ENCODE data around the gene TSPO.

The TSPO gene

DNA sequence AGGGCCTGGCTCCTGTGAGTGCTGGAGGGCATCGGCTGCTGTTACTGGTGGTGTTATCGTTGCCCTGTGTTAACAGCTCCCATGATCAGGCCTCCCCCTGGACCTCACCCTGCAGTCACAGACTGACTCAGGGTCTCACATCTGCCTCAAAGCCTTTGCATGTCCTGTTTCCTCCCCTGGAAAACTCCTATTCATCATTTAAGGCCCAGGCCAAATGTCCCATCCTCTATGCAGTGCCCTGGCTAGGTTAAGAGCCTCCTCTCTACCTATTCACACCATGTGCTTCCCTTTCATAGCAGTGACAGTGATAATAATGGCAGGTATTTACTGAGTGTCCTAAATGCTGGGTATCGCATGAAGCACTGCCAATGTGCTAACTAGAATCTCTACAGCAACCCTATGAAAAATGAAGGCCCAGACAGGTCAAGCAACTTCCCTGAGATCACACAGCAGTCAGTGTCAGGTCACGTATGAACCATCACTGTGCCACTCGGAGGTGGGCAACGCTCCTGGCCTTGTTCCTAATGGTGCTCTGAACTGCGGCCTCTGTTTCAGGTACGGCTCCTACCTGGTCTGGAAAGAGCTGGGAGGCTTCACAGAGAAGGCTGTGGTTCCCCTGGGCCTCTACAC is 9.3 kb downstream of the TSPO start:
- DNase-seq, result no peak

GRCh38 chr22:43162412-43163150 is 11.2 kb downstream of the TSPO start:
- DNase-seq, result no peak

DNA sequence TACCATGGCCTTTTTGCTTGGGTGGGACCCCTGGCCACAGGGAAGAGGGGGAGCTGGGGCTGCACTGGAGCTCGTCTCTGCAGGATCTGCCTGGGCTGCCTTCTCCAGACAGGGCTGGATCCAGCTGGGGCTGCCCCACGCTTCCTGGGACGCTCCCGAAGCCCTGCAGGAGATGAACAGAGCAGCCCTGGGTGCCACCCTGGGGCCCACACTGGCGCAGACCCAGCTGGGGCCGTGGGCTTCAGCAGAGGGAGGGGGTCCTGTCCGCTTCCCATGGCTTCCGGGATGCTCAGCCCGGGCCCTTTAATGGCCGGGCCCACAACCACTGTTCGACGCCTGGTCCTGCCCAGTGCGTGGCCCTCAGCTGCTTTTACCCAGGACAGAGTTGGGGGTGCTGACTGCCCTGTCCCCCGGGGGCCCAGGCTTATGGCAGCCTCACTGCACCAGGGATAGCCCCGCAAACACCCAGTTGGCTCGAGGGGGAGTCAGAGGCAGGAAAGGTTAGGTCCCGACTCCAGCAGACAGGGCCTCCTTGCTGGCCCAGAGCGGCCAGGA is 12.0 kb downstream of the TSPO start:
- DNase-seq, result no peak

GRCh38 chr22:43164636-43165035 is 13.3 kb downstream of the TSPO start:
- no peak for DNase-seq

GRCh38 chr22:43166132-43166930 is 15.0 kb downstream of the TSPO start:
- no peak for DNase-seq

DNA sequence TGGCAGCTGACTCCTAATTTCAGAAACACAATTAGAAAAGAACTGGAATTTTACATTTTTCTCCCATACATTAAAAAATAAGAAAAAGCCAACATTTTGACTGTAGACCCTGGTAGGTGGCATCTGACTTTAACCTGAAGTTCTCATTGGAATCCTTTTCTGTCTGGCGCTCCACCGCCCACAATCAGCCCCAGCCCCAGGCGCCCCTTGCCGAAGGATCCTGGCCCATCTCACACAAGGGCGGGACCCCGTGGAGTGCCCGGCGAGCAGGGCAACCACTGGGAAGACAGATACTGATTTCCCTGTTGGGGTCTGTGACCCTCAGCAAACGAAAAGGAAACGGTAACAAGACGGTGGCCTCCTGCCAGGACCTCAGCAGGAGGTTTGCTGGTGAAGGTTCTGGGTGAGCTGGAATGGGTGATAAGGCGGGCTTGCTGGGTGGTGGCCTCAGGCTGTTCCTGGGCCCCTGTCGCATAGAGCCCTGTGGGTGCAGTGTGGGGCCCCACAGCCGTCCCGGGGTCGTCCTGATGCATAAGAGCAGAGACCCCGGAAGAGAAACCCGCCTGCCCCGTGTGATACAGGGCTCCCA is 15.7 kb downstream of the TSPO start:
- peak; percentile 73 for DNase-seq

GRCh38 chr22:43168471-43169309 is 17.3 kb downstream of the TSPO start:
- no peak for DNase-seq

DNA sequence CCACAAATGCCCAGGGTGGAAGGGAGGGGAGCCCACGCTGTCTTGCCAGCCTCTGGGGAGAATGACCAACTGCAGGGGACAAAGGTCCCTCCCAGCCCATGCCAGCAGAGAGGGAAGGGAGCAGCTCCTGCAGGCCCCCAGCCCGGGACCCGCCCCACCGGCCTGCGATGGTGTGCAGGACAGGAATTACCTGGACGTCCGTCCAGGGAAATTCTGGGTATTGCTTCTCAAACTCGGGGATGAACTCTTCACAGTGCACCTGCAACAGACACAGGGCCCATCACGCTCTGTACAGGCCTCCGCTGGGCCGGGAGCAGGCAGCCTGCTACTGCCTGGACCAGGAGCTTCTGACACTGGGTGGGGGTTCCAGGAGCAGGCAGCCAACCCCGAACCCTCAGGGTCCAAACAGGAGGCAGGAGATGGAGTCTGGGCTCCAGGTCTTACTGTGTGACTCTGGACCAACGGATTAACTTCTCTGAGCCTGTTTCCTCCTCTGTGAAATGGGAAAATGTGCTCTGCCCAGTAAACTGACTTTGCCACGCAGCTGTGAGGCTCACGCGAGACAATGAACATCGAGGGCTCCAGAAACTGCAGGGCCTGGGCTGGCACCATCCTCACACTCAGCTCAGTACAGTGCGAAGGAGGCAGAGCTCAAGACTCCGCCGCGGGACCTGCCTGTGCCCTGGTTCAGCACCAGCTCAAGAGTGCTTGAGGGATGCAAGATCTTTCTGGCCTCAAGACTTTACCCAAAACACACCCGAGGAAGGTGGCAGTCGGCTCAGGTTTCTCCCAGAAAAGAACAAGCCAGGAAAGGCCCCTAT is 18.2 kb downstream of the TSPO start:
- no peak for DNase-seq

- no peak for DNase-seq
Observed at GRCh38 chr22:43170131-43170480, 18.7 kb downstream of the TSPO start.

DNA sequence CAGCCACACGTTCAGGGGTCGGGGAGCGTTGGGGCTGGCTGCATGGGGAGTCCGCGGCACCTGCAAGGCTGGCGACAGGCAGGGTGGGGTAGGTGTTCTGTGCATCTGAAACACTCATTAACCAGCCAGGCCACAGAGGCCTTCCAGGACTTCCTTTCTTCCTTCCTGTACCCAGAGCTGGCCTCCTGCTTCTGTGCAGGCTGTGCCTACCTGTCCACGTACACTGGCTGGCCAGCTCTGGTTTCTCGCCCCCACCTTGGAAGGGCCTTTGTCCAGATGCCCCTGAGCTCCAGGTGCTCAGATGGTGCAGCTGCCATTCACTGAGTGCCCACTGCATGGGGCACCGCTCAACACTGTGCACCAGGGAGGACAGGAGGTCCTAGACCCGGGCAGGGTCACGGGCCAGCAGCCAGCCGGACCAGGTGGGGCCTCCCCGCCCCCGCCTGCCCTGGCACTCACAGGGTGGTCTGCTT is 19.7 kb downstream of the TSPO start:
- no peak for DNase-seq

- no peak for DNase-seq
Observed at GRCh38 chr22:43171607-43172006, 20.2 kb downstream of the TSPO start.

DNA sequence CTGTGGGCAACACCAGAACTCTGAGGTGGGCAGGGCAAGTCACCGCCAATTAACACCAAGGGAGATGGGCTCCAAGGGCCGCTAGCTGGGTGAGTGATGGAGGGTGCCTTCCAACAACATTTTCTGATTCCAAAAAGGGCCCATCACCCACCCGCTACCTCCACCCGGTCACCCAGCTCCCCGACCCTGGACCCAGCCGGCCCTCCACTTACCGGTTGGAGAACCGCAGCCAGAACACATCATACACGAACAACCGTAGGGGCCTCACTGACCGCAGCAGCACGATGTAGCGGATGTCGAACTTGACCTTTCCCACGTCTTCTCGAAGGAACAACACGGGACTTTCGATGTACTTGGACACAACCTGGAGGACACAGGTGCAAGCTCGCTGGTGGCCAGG is 20.8 kb downstream of the TSPO start:
- no peak for DNase-seq

DNA sequence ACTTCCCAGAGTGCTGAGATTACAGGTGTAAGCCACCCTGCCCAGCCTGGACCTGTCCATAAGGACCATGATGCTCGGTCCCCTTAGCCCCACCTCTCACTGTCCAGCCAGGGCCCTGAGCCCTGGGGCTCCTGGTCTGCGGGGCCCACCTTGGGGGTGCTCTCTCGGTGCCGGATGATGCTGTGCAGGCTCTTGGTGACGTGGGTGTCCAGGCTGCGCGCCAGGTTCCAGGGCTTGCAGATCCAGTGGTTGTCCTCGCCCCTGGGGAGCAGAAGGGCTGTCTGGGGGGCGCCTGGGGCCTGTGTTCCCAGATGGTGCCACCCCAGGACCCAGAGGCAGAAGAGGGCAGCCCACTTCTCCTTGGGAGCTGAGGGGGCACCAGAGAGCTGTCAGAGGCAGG is 22.2 kb downstream of the TSPO start:
- no peak for DNase-seq

GRCh38 chr22:43173976-43174720 is 22.8 kb downstream of the TSPO start:
- DNase-seq, result no peak

DNA sequence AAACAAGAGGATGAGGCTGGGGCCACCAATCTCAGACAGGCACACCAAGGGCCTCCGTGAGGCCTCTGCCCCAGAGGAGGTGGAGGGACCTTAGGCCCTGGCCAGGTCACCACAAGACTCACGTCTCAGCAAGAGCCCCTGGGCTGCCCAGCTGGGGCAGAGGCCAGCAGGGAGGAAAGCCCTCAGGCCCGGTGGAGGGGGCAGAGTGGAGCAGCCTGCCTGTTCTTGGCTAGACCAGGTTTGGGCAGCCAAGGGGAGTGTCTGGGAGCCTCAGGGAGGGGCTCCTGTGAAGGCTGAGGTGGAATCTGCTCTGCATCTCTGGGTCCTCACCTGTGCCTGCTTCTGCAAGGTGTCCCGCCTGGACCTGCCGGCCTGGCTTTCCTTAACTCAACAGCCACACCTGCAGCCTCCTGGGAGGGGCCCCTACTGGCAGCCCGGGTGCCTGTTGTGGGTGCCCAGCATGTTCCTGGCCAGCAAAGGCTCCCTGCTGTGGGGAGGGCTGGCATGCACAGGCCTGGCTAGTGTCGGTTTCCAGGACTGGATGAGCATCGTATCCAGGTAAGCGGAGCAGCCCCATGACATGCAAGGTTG is 23.7 kb downstream of the TSPO start:
- DNase-seq, result no peak

GRCh38 chr22:43176090-43176489 is 24.7 kb downstream of the TSPO start:
- no peak for DNase-seq

GRCh38 chr22:43177479-43177878 is 26.1 kb downstream of the TSPO start:
- DNase-seq, result no peak

GRCh38 chr22:43179146-43179910 is 28.0 kb downstream of the TSPO start:
- no peak for DNase-seq

- DNase-seq, result no peak
Observed at GRCh38 chr22:43179911-43180195, 28.5 kb downstream of the TSPO start.

- no peak for DNase-seq
Observed at GRCh38 chr22:43180670-43181069, 29.3 kb downstream of the TSPO start.
